PC-9 (cell line): ENCODE measurements around the gene RAD23A.

ENCODE experiments used
- CTCF ChIP-seq: fragments of 200-600 bp; sonication (generic); conservative IDR thresholded peaks from 2 replicates; pipeline ENCODE4 v1.6.1; 2017; ENCODE audit warnings: mixed run types, antibody characterized with exemption, mild to moderate bottlenecking, moderate library complexity
- EZH2 ChIP-seq: fragments of 200-600 bp; sonication (generic); IDR thresholded peaks from 2 replicates; pipeline ENCODE4 v1.8.0; 2017; ENCODE audit warnings: antibody characterized with exemption, low read depth

GRCh38 chr19:12913011-12913561 is 32.6 kb upstream of the RAD23A start:
- no peak for TF ChIP-seq EZH2
- TF ChIP-seq CTCF: no peak
